DND-41 (cell line): Measurements from ENCODE around the gene FLT3.

Source experiments
- ATAC-seq: fragments of 200-7000 bp; cut with Tn5 transposase; 3 replicates; pipeline ENCODE4 v1.9.1; 2021; ENCODE audit warnings: low read depth; ENCODE audit not compliant: insufficient read depth
- DNase-seq: peaks from one replicate; pipeline ENCODE4 v3.0.0-alpha.2; 2020
- H2AFZ ChIP-seq: 2 replicates; pipeline ENCODE4 v1.6.0; 2012; ENCODE audit warnings: low read depth, low read length
- H3K27ac ChIP-seq: 2 replicates; pipeline ENCODE4 v1.5.1; 2012; ENCODE audit warnings: low read length, inconsistent platforms
- H3K27me3 ChIP-seq: fragments of 200-600 bp; sonication (generic); 2 replicates; pipeline ENCODE4 v1.6.0; 2012; ENCODE audit warnings: low read length, mild to moderate bottlenecking, inconsistent platforms; ENCODE audit not compliant: insufficient read depth, poor library complexity
- H3K36me3 ChIP-seq: 2 replicates; pipeline ENCODE4 v1.5.1; 2012; ENCODE audit warnings: low read length, inconsistent platforms; ENCODE audit not compliant: insufficient read depth
- H3K4me1 ChIP-seq: 2 replicates; pipeline ENCODE4 v1.5.1; 2012; ENCODE audit warnings: mild to moderate bottlenecking, low read length; ENCODE audit not compliant: insufficient read depth
- H3K4me2 ChIP-seq: 2 replicates; pipeline ENCODE4 v1.6.0; 2012; ENCODE audit warnings: mild to moderate bottlenecking, moderate library complexity, low read length, inconsistent platforms; ENCODE audit not compliant: insufficient read depth
- H3K4me3 ChIP-seq, 2 experiments: fragments of 200-600 bp in 1 of 2; shearing (Covaris generic) in 1 of 2; 2 replicates each; pipeline ENCODE4 v1.5.1; 2012 to 2016; ENCODE audit warnings: inconsistent platforms in 2 of 2, low read length in 2 of 2, mild to moderate bottlenecking in 2 of 2, low read depth in 1 of 2, moderate library complexity in 1 of 2
- H3K79me2 ChIP-seq: 2 replicates; pipeline ENCODE4 v1.6.0; 2012; ENCODE audit warnings: low read length, inconsistent platforms; ENCODE audit not compliant: insufficient read depth
- H3K9ac ChIP-seq: 2 replicates; pipeline ENCODE4 v1.6.0; 2012; ENCODE audit warnings: low read depth, mild to moderate bottlenecking, inconsistent platforms, low read length, moderate library complexity
- H3K9me3 ChIP-seq: 2 replicates; pipeline ENCODE4 v1.5.1; 2012; ENCODE audit warnings: low read length, moderate library complexity, mild to moderate bottlenecking, inconsistent platforms; ENCODE audit not compliant: insufficient read depth, severe bottlenecking
- H4K20me1 ChIP-seq: 2 replicates; pipeline ENCODE4 v1.6.0; 2012; ENCODE audit warnings: low read length; ENCODE audit not compliant: insufficient read depth
- CTCF ChIP-seq: IDR thresholded peaks from 2 replicates; pipeline ENCODE4 v1.5.1; 2012; ENCODE audit warnings: borderline replicate concordance, low read length, moderate library complexity, mild to moderate bottlenecking; ENCODE audit not compliant: poor library complexity, severe bottlenecking; ENCODE audit errors: extremely low read depth
- EZH2 ChIP-seq: IDR thresholded peaks from 3 replicates; pipeline ENCODE4 v1.6.1; 2012; ENCODE audit warnings: borderline replicate concordance, low read depth, mild to moderate bottlenecking, moderate library complexity, low read length, inconsistent platforms; ENCODE audit not compliant: severe bottlenecking

Gene FLT3

GRCh38 chr13:27976362-27977091 lies 123.8 kb downstream of the FLT3 start:
- H3K4me3 ChIP-seq = no peak overlapping the region
- H3K79me2 ChIP-seq = no peaks in the 10 kb centered on the region
- no peak overlapping the region for H3K27ac ChIP-seq
- no peak for TF ChIP-seq CTCF
- no peak for TF ChIP-seq EZH2
- DNase-seq (no peak), ATAC-seq (no peak)
- no peak overlapping the region for H3K4me2 ChIP-seq
- H3K9me3 ChIP-seq = no peaks in the 10 kb centered on the region
- H4K20me1 ChIP-seq = no peaks in the 10 kb centered on the region
- H3K36me3 ChIP-seq = no peaks in the 10 kb centered on the region
- no peak overlapping the region for H3K9ac ChIP-seq
- H3K4me1 ChIP-seq = no peaks in the 10 kb centered on the region
- H2AFZ ChIP-seq = no peak overlapping the region
- H3K27me3 ChIP-seq = no peaks in the 10 kb centered on the region

GRCh38 chr13:27975564-27976361 lies 124.6 kb downstream of the FLT3 start:
- no peaks in the 10 kb centered on the region for H3K4me1 ChIP-seq
- H3K36me3 ChIP-seq = no peaks in the 10 kb centered on the region
- H3K27me3 ChIP-seq = no peaks in the 10 kb centered on the region
- H2AFZ ChIP-seq = no peak overlapping the region
- no peaks in the 10 kb centered on the region for H4K20me1 ChIP-seq
- H3K27ac ChIP-seq = no peak overlapping the region
- H3K4me2 ChIP-seq = no peak overlapping the region
- H3K4me3 ChIP-seq = no peak overlapping the region
- no peak for ATAC-seq
- no peaks in the 10 kb centered on the region for H3K79me2 ChIP-seq
- no peak overlapping the region for H3K9ac ChIP-seq
- TF ChIP-seq EZH2 (no peak), CTCF (no peak)
- H3K9me3 ChIP-seq = no peaks in the 10 kb centered on the region
- DNase-seq = no peak

GRCh38 chr13:27973961-27974662 lies 126.3 kb downstream of the FLT3 start:
- H4K20me1 ChIP-seq = no peaks in the 10 kb centered on the region
- H3K9me3 ChIP-seq = no peaks in the 10 kb centered on the region
- no peak overlapping the region for H3K4me3 ChIP-seq
- no peak for DNase-seq
- H3K27ac ChIP-seq = no peak overlapping the region
- H2AFZ ChIP-seq = no peak overlapping the region
- no peaks in the 10 kb centered on the region for H3K36me3 ChIP-seq
- ATAC-seq = no peak
- H3K79me2 ChIP-seq = no peaks in the 10 kb centered on the region
- no peaks in the 10 kb centered on the region for H3K27me3 ChIP-seq
- H3K9ac ChIP-seq = no peak overlapping the region
- no peak overlapping the region for H3K4me2 ChIP-seq
- H3K4me1 ChIP-seq = no peaks in the 10 kb centered on the region
- TF ChIP-seq CTCF = no peak
- TF ChIP-seq EZH2 = no peak
